Calu3 (cell line): Measurements from ENCODE around the gene CHID1. TPM values are rescaled to one million over a fixed set of nuclear protein-coding genes. Genes with fewer than 3 reads are reported as not detected.

ENCODE experiments used
- BruUV-seq: library from RNA; stranded (reverse); fragments of 400-500 nt; replicated peaks from 2 replicates; lab custom pipeline; 2021; lab: Mats Ljungman, UMichigan
- CTCF ChIA-PET: fragments of 300-600 bp; sonication (Branson Sonifier 250); formaldehyde crosslinking; loops from one replicate; lab custom pipeline; 2022; ENCODE audit warnings: antibody characterized with exemption; lab: Charles Lee
- DNase-seq: peaks from one replicate; pipeline ENCODE4 v3.0.0; 2022
- H3K27ac Mint-ChIP-seq: one replicate; pipeline ENCODE4 v1.8.0; 2022; ENCODE audit warnings: mixed read lengths; ENCODE audit not compliant: unreplicated experiment
- H3K27me3 Mint-ChIP-seq: one replicate; pipeline ENCODE4 v1.8.0; 2022; ENCODE audit warnings: mixed read lengths; ENCODE audit not compliant: unreplicated experiment
- H3K36me3 Mint-ChIP-seq: one replicate; pipeline ENCODE4 v1.8.0; 2022; ENCODE audit warnings: mild to moderate bottlenecking, moderate library complexity, mixed read lengths; ENCODE audit not compliant: insufficient read depth, unreplicated experiment
- H3K4me1 Mint-ChIP-seq: one replicate; pipeline ENCODE4 v1.8.0; 2022; ENCODE audit warnings: mild to moderate bottlenecking, low read depth, mixed read lengths; ENCODE audit not compliant: unreplicated experiment
- H3K4me3 Mint-ChIP-seq: one replicate; pipeline ENCODE4 v1.8.0; 2022; ENCODE audit warnings: mild to moderate bottlenecking, low read depth, moderate library complexity, mixed read lengths; ENCODE audit not compliant: unreplicated experiment
- H3K9me3 Mint-ChIP-seq: one replicate; pipeline ENCODE4 v1.8.0; 2022; ENCODE audit warnings: low read depth, mixed read lengths; ENCODE audit not compliant: unreplicated experiment
- CTCF ChIP-seq: fragments of 200-600 bp; IDR thresholded peaks from one replicate; pipeline ENCODE4 v1.8.0; 2022; ENCODE audit warnings: antibody characterized with exemption; ENCODE audit not compliant: unreplicated experiment
- intact Hi-C: fragments of 100-400 bp; cut with micrococcal nuclease; formaldehyde crosslinking; loops from one replicate; pipeline ENCODE4 v1.10.0; 2022; ENCODE audit not compliant: unreplicated experiment
- total RNA-seq: library from RNA; stranded (reverse); gene quantifications from 2 replicates; pipeline ENCODE4 v1.2.3, GENCODE V29; 2022

The CHID1 gene
- total RNA-seq, 1 experiment from 2014 or later, result 134 TPM

- peaks cover 34% of the 10 kb centered on the region for H3K36me3 Mint-ChIP-seq
- no peaks in the 10 kb centered on the region for H3K9me3 Mint-ChIP-seq
- H3K4me3 Mint-ChIP-seq, result no peak overlapping the region
- H3K27me3 Mint-ChIP-seq, result no peaks in the 10 kb centered on the region
- TF ChIP-seq CTCF, result no peak
- no peak overlapping the region for H3K27ac Mint-ChIP-seq
- intact Hi-C loops, result loop anchor here (10.0 kb wide), 1 partner anchor 199 kb away; no protein-coding TSS in a partner anchor
- peaks cover 9% of the 10 kb centered on the region for H3K4me1 Mint-ChIP-seq
- no peak for DNase-seq
- CTCF ChIA-PET, result no interaction called here
- BruUV-seq, result no TSS peak
These were observed 55.3 kb downstream of the CHID1 start for GRCh38 chr11:855330-855674.

- no peak overlapping the region for H3K27ac Mint-ChIP-seq
- DNase-seq, result no peak
- H3K36me3 Mint-ChIP-seq, result peaks cover 31% of the 10 kb centered on the region
- CTCF ChIA-PET, result no interaction called here
- BruUV-seq, result no TSS peak
- intact Hi-C loops, result loop anchor here (10.0 kb wide), 1 partner anchor 200 kb away; no protein-coding TSS in a partner anchor
- H3K4me1 Mint-ChIP-seq, result peaks cover 7% of the 10 kb centered on the region
- H3K27me3 Mint-ChIP-seq, result no peaks in the 10 kb centered on the region
- no peaks in the 10 kb centered on the region for H3K9me3 Mint-ChIP-seq
- TF ChIP-seq CTCF, result no peak
- H3K4me3 Mint-ChIP-seq, result no peak overlapping the region
These were observed 55.8 kb downstream of the CHID1 start for GRCh38 chr11:854601-855329.

- CTCF ChIA-PET, result no interaction called here
- no peak for DNase-seq
- Mint-ChIP-seq H3K27ac (no peak overlapping the region), H3K4me1 (no peaks in the 10 kb centered on the region), H3K36me3 (peaks cover 22% of the 10 kb centered on the region), H3K9me3 (no peaks in the 10 kb centered on the region), H3K4me3 (no peak overlapping the region), H3K27me3 (no peaks in the 10 kb centered on the region)
- no TSS peak for BruUV-seq
- intact Hi-C loops, result loop anchor here (10.0 kb wide), 1 partner anchor 201 kb away; no protein-coding TSS in a partner anchor
- TF ChIP-seq CTCF, result no peak
These were observed 56.7 kb downstream of the CHID1 start for GRCh38 chr11:853682-854448.

GRCh38 chr11:852762-853161 lies 57.8 kb downstream of the CHID1 start:
- TF ChIP-seq CTCF, result no peak
- intact Hi-C loops, result loop anchor here (10.0 kb wide), 1 partner anchor 202 kb away; no protein-coding TSS in a partner anchor
- no peak for DNase-seq
- CTCF ChIA-PET, result no interaction called here
- Mint-ChIP-seq H3K4me3 (no peak overlapping the region), H3K36me3 (peaks cover 20% of the 10 kb centered on the region), H3K4me1 (no peaks in the 10 kb centered on the region), H3K27ac (no peak overlapping the region), H3K27me3 (no peaks in the 10 kb centered on the region), H3K9me3 (no peaks in the 10 kb centered on the region)
- BruUV-seq, result no TSS peak
